ENCODE measurements around the gene TRIM6.

The TRIM6 gene

GRCh38 chr11:5550440-5551095 lies 45.9 kb upstream of the TRIM6 start:
- Histone ChIP-seq H3K9me2 (replicated peaks; ENCODE audit: low read depth, low read length) (no peaks in the 10 kb centered on the region), H3K4me2 (ENCODE audit: low read depth, low read length, poor library complexity, severe bottlenecking) (no peak overlapping the region), H3K9me3 (ENCODE audit: insufficient read depth, low read depth, low read length) (no peaks in the 10 kb centered on the region), H4K20me1 (ENCODE audit: insufficient read depth, low read length, poor library complexity, severe bottlenecking) (no peaks in the 10 kb centered on the region), H3K9ac (ENCODE audit: low read depth, low read length, poor library complexity, severe bottlenecking) (no peak overlapping the region), H3F3A (ENCODE audit: low read depth) (no peaks in the 10 kb centered on the region), H2AFZ (ENCODE audit: low read length) (no peak overlapping the region), H3K79me2 (ENCODE audit: insufficient read depth, low read length) (no peaks in the 10 kb centered on the region), H3K4me1 (ENCODE audit: insufficient read depth, low read length, poor library complexity, severe bottlenecking) (no peaks in the 10 kb centered on the region), H3K4me3 (ENCODE audit: low read length, poor library complexity, severe bottlenecking) (no peak overlapping the region), H3K36me3 (ENCODE audit: insufficient read depth, low read length) (no peaks in the 10 kb centered on the region), H3K27me3 (ENCODE audit: insufficient read depth, low read length, poor library complexity, severe bottlenecking) (no peaks in the 10 kb centered on the region)
- TF ChIP-seq CTCF (conservative IDR thresholded peaks at IDR 0.05; ENCODE audit: low read length) = no peak
- TF ChIP-seq EZH2phosphoT487 (IDR thresholded peaks at IDR 0.05; ENCODE audit: borderline replicate concordance) = no peak

GRCh38 chr11:5553343-5553742 lies 43.1 kb upstream of the TRIM6 start:
- H3K36me3 ChIP-seq (ENCODE audit: insufficient read depth, low read length) = no peaks in the 10 kb centered on the region
- H3K9ac ChIP-seq (ENCODE audit: low read depth, low read length, poor library complexity, severe bottlenecking) = no peak overlapping the region
- H3K9me3 ChIP-seq (ENCODE audit: insufficient read depth, low read depth, low read length) = no peaks in the 10 kb centered on the region
- H3K79me2 ChIP-seq (ENCODE audit: insufficient read depth, low read length) = no peaks in the 10 kb centered on the region
- no peaks in the 10 kb centered on the region for H3K27me3 ChIP-seq (ENCODE audit: insufficient read depth, low read length, poor library complexity, severe bottlenecking)
- H4K20me1 ChIP-seq (ENCODE audit: insufficient read depth, low read length, poor library complexity, severe bottlenecking) = no peaks in the 10 kb centered on the region
- H2AFZ ChIP-seq (ENCODE audit: low read length) = no peak overlapping the region
- TF ChIP-seq EZH2phosphoT487 (IDR thresholded peaks at IDR 0.05; ENCODE audit: borderline replicate concordance) (no peak), CTCF (conservative IDR thresholded peaks at IDR 0.05; ENCODE audit: low read length) (peak; percentile 31)
- no peaks in the 10 kb centered on the region for H3K9me2 ChIP-seq (replicated peaks; ENCODE audit: low read depth, low read length)
- no peaks in the 10 kb centered on the region for H3K4me1 ChIP-seq (ENCODE audit: insufficient read depth, low read length, poor library complexity, severe bottlenecking)
- no peak overlapping the region for H3K4me3 ChIP-seq (ENCODE audit: low read length, poor library complexity, severe bottlenecking)
- no peak overlapping the region for H3K4me2 ChIP-seq (ENCODE audit: low read depth, low read length, poor library complexity, severe bottlenecking)
- no peaks in the 10 kb centered on the region for H3F3A ChIP-seq (ENCODE audit: low read depth)

- Histone ChIP-seq H3K36me3 (ENCODE audit: insufficient read depth, low read length) (no peaks in the 10 kb centered on the region), H4K20me1 (ENCODE audit: insufficient read depth, low read length, poor library complexity, severe bottlenecking) (no peaks in the 10 kb centered on the region), H3K4me1 (ENCODE audit: insufficient read depth, low read length, poor library complexity, severe bottlenecking) (no peaks in the 10 kb centered on the region), H2AFZ (ENCODE audit: low read length) (no peak overlapping the region), H3K27me3 (ENCODE audit: insufficient read depth, low read length, poor library complexity, severe bottlenecking) (peaks cover 12% of the 10 kb centered on the region), H3K9me3 (ENCODE audit: insufficient read depth, low read depth, low read length) (no peaks in the 10 kb centered on the region), H3K9ac (ENCODE audit: low read depth, low read length, poor library complexity, severe bottlenecking) (no peak overlapping the region), H3K79me2 (ENCODE audit: insufficient read depth, low read length) (no peaks in the 10 kb centered on the region), H3K9me2 (replicated peaks; ENCODE audit: low read depth, low read length) (no peaks in the 10 kb centered on the region), H3K4me2 (ENCODE audit: low read depth, low read length, poor library complexity, severe bottlenecking) (no peak overlapping the region), H3K4me3 (ENCODE audit: low read length, poor library complexity, severe bottlenecking) (no peak overlapping the region), H3F3A (ENCODE audit: low read depth) (no peaks in the 10 kb centered on the region)
- TF ChIP-seq EZH2phosphoT487 (IDR thresholded peaks at IDR 0.05; ENCODE audit: borderline replicate concordance) (no peak), CTCF (conservative IDR thresholded peaks at IDR 0.05; ENCODE audit: low read length) (no peak)
Observed at GRCh38 chr11:5556596-5557188, 39.7 kb upstream of the TRIM6 start.
